Measurements from ENCODE around the gene ZBTB18. TPM values are rescaled to one million over a fixed set of nuclear protein-coding genes. Genes with fewer than 3 reads are reported as not detected.

Gene ZBTB18
- total and polyA plus RNA-seq, 4 donors: 8.9 to 21.3 (median 18.4) TPM

DNA sequence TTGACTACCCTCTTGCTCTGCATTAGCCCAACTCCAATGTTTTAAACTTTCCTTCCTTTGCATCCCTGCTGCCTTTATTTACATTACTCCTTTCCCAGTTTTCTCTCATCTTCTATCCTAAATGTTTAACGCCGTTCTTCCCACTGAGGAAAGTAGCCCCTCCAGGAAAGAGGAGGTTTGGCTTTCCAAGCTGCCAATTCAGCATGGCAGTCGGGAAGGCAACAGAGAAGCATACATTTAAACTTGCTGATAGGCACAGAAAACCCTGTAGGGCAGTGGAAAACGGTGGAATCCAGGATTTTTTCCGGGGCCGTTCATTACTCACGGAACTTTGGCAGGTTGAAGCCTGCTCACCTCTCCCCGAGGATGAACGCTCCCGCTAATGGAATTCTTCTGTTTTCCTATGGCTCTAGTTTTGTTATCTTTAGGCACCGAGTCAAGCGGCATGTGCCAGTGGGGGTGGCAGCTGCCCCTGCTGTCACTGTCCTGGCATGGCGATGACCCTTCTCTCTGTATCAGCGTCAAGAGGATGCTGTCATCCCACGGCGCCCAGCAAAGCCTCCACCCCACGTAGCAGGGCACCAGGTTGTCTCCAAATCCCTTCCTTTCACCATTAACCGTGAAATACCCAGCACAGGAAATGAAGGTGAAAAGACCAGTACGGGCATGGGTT, 48.3 kb downstream of the ZBTB18 start:
- peaks cover 0 to 18% (median 8%) of the 10 kb centered on the region in 3 donors for H3K27me3 ChIP-seq (ENCODE audit: control insufficient read depth in 3 of 3, insufficient read depth in 3 of 3, low read length in 2 of 3)
- DNase-seq: no peak
- TF ChIP-seq, protein P1, sequence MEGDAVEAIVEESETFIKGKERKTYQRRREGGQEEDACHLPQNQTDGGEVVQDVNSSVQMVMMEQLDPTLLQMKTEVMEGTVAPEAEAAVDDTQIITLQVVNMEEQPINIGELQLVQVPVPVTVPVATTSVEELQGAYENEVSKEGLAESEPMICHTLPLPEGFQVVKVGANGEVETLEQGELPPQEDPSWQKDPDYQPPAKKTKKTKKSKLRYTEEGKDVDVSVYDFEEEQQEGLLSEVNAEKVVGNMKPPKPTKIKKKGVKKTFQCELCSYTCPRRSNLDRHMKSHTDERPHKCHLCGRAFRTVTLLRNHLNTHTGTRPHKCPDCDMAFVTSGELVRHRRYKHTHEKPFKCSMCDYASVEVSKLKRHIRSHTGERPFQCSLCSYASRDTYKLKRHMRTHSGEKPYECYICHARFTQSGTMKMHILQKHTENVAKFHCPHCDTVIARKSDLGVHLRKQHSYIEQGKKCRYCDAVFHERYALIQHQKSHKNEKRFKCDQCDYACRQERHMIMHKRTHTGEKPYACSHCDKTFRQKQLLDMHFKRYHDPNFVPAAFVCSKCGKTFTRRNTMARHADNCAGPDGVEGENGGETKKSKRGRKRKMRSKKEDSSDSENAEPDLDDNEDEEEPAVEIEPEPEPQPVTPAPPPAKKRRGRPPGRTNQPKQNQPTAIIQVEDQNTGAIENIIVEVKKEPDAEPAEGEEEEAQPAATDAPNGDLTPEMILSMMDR (IDR thresholded peaks at IDR 0.05; ENCODE audit: control extremely low read depth, extremely low read depth): no peak
- ATAC-seq (ENCODE audit: insufficient read depth, low FRiP score): no peak
- no peaks in the 10 kb centered on the region for H3K36me3 ChIP-seq (ENCODE audit: control insufficient read depth in 4 of 4, insufficient read depth in 4 of 4, low read length in 4 of 4)
- 76 to 82% methylated on average over 19 of the region's 19 CpGs for WGBS, 2 donors
- H3K9me3 ChIP-seq (ENCODE audit: control insufficient read depth in 4 of 4, insufficient read depth in 3 of 4, low read length in 3 of 4): peaks cover 0 to 8% (median 0%) of the 10 kb centered on the region in 4 donors
- no peak overlapping the region for H3K27ac ChIP-seq (ENCODE audit: low read depth in 1 of 2, low read length in 1 of 2)
- H3K4me3 ChIP-seq: no peak overlapping the region
- peaks cover 0 to 21% (median 2%) of the 10 kb centered on the region in 5 donors for H3K4me1 ChIP-seq (ENCODE audit: control insufficient read depth in 5 of 5, insufficient read depth in 5 of 5, low read length in 5 of 5)
- H3K9ac ChIP-seq (ENCODE audit: insufficient read depth in 1 of 2, low read length in 2 of 2): no peak overlapping the region

GRCh38 chr1:244100276-244100675, 49.2 kb downstream of the ZBTB18 start:
- Histone ChIP-seq H3K36me3 (ENCODE audit: control insufficient read depth in 4 of 4, insufficient read depth in 4 of 4, low read length in 4 of 4) (no peaks in the 10 kb centered on the region), H3K4me3 (no peak overlapping the region), H3K9me3 (ENCODE audit: control insufficient read depth in 4 of 4, insufficient read depth in 3 of 4, low read length in 3 of 4) (peaks cover 0 to 8% (median 0%) of the 10 kb centered on the region in 4 donors), H3K9ac (ENCODE audit: insufficient read depth in 1 of 2, low read length in 2 of 2) (no peak overlapping the region), H3K27me3 (ENCODE audit: control insufficient read depth in 3 of 3, insufficient read depth in 3 of 3, low read length in 2 of 3) (peaks cover 0 to 18% (median 8%) of the 10 kb centered on the region in 3 donors), H3K27ac (ENCODE audit: low read depth in 1 of 2, low read length in 1 of 2) (no peak overlapping the region), H3K4me1 (ENCODE audit: control insufficient read depth in 5 of 5, insufficient read depth in 5 of 5, low read length in 5 of 5) (peaks cover 0 to 21% (median 2%) of the 10 kb centered on the region in 5 donors)
- 53 to 62% methylated on average over 5 of the region's 5 CpGs for WGBS, 2 donors
- DNase-seq: no peak
- TF ChIP-seq, protein P1 (IDR thresholded peaks at IDR 0.05; ENCODE audit: control extremely low read depth, extremely low read depth): no peak
- no peak for ATAC-seq (ENCODE audit: insufficient read depth, low FRiP score)

- peaks cover 0 to 8% (median 0%) of the 10 kb centered on the region in 4 donors for H3K9me3 ChIP-seq (ENCODE audit: control insufficient read depth in 4 of 4, insufficient read depth in 3 of 4, low read length in 3 of 4)
- no peaks in the 10 kb centered on the region for H3K36me3 ChIP-seq (ENCODE audit: control insufficient read depth in 4 of 4, insufficient read depth in 4 of 4, low read length in 4 of 4)
- no peak overlapping the region for H3K4me3 ChIP-seq
- ATAC-seq (ENCODE audit: insufficient read depth, low FRiP score): no peak
- H3K4me1 ChIP-seq (ENCODE audit: control insufficient read depth in 5 of 5, insufficient read depth in 5 of 5, low read length in 5 of 5): peaks cover 0 to 21% (median 3%) of the 10 kb centered on the region in 5 donors
- H3K9ac ChIP-seq (ENCODE audit: insufficient read depth in 1 of 2, low read length in 2 of 2): no peak overlapping the region
- TF ChIP-seq, protein P1 (IDR thresholded peaks at IDR 0.05; ENCODE audit: control extremely low read depth, extremely low read depth): no peak
- peak in 2 of 3 donors; percentile 55 to 74 for DNase-seq
- WGBS, 2 donors: 32 to 40% methylated on average over 18 of the region's 18 CpGs
- peaks cover 0 to 18% (median 8%) of the 10 kb centered on the region in 3 donors for H3K27me3 ChIP-seq (ENCODE audit: control insufficient read depth in 3 of 3, insufficient read depth in 3 of 3, low read length in 2 of 3)
- H3K27ac ChIP-seq (ENCODE audit: low read depth in 1 of 2, low read length in 1 of 2): no peak overlapping the region
Measured at GRCh38 chr1:244100704-244101453, 49.8 kb downstream of the ZBTB18 start.
